CD4-positive, alpha-beta T cell treated with Interleukin-21 for 1 hour (primary cell): Measurements from ENCODE around the gene USF3.

Source experiments
- DNase-seq: peaks from one replicate; pipeline ENCODE4 v3.0.0-alpha.2; 2020

Gene USF3

GRCh38 chr3:113606539-113607218 is 89.8 kb downstream of the USF3 start:
- DNase-seq: peak; percentile 37

GRCh38 chr3:113602836-113603235 is 93.6 kb downstream of the USF3 start:
- DNase-seq: no peak

DNA sequence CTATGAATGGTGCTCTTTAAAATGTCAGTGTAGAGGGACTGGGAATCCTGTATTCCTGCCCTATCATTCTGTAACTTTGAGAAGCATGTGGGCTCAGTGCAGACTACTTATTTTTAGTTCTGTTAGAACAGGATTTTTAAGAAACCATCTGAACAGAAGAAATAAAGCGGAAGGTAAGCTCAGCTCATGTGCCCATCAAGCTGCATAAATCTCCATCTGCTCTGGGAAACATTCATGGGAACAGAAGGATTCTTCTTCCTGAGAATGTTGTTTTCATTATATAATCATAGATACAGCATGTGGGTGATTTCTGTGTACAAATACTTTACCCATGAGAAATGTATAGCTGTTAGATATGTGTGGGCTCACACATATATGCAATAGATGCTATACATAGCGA is 94.2 kb downstream of the USF3 start:
- no peak for DNase-seq

- DNase-seq: no peak
Measured at GRCh38 chr3:113601240-113601639, 95.2 kb downstream of the USF3 start.

DNA sequence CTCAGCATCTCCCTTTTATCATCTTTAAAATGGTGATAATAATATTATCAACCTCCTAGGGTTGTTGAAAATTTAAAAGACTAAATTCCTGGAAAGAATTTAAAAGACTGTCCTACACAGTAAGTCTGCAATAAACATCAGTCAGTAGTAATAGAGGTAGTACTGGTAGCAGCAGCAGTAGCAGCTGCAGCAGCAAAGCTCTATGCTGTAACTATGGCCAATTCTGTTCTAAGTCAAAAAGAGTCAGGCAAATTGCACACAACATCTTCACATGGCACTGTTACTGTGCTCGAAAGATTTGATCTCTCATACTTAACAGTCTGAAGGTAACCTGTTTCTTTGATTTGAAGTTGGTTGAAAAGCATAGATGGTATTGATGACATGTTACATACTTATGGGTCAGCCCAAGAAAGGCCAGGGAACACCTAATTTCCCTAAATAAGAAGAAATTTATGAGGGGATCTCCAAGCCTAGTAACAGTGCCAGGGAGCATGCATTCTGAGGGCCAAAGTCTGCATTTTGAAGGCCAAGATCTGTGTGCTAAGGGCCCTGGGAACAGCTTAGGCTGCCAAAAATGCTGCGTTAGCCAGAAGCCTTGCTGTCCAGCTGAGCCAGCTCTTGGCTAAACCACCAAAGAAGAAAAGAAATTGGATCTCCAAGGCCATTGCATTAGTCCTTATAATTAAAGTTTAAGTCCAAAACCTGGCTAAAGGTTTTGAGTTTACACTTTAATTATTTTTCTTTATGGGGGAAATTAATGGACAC is 95.8 kb downstream of the USF3 start:
- DNase-seq: no peak
